ENCODE measurements around the gene RPP25.

DNA sequence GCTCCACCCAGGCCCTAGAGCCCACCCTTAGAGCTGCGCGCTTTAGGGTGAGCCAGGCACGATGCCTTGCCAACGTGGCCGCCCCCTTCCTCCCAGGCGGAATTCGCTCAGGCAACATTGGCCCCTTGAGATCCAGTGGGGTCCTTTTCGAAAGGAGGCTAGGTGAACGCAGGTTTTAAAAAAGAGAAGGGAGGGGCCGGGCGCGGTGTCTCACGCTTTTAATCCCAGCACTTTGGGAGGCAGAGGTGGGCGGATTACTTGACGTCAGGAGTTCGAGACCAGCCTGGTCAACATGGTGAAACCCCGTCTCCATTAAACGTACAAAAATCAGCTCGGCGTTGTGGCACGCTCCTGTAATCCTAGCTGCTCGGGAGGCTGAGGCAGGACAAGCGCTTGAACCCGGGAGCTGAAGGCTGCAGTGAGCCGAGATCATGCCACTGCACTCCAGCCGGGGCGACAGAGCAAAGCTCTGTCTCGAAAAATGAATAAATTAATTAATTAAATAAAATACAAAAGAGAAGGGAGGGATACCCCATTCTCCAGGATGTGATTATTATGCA is 984 bp upstream of the RPP25 start:
- TF ChIP-seq, protein P1, sequence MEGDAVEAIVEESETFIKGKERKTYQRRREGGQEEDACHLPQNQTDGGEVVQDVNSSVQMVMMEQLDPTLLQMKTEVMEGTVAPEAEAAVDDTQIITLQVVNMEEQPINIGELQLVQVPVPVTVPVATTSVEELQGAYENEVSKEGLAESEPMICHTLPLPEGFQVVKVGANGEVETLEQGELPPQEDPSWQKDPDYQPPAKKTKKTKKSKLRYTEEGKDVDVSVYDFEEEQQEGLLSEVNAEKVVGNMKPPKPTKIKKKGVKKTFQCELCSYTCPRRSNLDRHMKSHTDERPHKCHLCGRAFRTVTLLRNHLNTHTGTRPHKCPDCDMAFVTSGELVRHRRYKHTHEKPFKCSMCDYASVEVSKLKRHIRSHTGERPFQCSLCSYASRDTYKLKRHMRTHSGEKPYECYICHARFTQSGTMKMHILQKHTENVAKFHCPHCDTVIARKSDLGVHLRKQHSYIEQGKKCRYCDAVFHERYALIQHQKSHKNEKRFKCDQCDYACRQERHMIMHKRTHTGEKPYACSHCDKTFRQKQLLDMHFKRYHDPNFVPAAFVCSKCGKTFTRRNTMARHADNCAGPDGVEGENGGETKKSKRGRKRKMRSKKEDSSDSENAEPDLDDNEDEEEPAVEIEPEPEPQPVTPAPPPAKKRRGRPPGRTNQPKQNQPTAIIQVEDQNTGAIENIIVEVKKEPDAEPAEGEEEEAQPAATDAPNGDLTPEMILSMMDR (IDR thresholded peaks at IDR 0.05): no peak
- TF ChIP-seq POLR2AphosphoS2 (conservative IDR thresholded peaks at IDR 0.05; ENCODE audit: low read length) (no peak), CHD2 (IDR thresholded peaks at IDR 0.05; ENCODE audit: low read length, partially characterized antibody) (no peak), MAFK (IDR thresholded peaks at IDR 0.05; ENCODE audit: partially characterized antibody) (no peak), ZC3H11A (IDR thresholded peaks at IDR 0.05) (no peak), RFX5 (IDR thresholded peaks at IDR 0.05) (no peak), CHD4 (IDR thresholded peaks at IDR 0.05; ENCODE audit: borderline replicate concordance) (no peak), JUNB (IDR thresholded peaks at IDR 0.05) (no peak)
- TF ChIP-seq, protein P2, sequence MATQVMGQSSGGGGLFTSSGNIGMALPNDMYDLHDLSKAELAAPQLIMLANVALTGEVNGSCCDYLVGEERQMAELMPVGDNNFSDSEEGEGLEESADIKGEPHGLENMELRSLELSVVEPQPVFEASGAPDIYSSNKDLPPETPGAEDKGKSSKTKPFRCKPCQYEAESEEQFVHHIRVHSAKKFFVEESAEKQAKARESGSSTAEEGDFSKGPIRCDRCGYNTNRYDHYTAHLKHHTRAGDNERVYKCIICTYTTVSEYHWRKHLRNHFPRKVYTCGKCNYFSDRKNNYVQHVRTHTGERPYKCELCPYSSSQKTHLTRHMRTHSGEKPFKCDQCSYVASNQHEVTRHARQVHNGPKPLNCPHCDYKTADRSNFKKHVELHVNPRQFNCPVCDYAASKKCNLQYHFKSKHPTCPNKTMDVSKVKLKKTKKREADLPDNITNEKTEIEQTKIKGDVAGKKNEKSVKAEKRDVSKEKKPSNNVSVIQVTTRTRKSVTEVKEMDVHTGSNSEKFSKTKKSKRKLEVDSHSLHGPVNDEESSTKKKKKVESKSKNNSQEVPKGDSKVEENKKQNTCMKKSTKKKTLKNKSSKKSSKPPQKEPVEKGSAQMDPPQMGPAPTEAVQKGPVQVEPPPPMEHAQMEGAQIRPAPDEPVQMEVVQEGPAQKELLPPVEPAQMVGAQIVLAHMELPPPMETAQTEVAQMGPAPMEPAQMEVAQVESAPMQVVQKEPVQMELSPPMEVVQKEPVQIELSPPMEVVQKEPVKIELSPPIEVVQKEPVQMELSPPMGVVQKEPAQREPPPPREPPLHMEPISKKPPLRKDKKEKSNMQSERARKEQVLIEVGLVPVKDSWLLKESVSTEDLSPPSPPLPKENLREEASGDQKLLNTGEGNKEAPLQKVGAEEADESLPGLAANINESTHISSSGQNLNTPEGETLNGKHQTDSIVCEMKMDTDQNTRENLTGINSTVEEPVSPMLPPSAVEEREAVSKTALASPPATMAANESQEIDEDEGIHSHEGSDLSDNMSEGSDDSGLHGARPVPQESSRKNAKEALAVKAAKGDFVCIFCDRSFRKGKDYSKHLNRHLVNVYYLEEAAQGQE (IDR thresholded peaks at IDR 0.05): no peak
